ENCODE data around the gene AFDN. TPM values are rescaled to one million over a fixed set of nuclear protein-coding genes. Genes with fewer than 3 reads are reported as not detected.

Gene AFDN
- total RNA-seq, 1 donor from 2014 or later: 162 TPM

DNA sequence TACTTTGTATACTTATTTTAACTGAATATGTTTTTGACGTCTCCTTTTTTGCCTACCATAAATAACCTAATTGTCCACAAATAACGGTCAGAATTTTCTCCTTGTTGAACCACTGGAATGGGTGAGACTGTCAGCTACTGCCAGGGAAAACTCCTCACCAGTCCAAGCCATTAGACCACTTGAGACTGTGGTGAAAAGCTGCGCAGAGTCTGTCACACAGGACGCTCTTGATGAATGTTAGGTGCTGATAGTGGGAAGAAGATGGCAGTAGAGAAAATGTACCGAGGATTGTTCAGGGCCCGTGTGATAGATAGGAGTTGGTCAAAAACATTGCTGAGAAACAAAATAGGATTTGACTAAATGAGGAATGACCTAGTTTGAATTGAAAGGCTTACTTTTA, 95.1 kb downstream of the AFDN start:
- Histone ChIP-seq H3K27ac (no peak overlapping the region), H3K4me3 (no peak overlapping the region), H3K4me1 (no peaks in the 10 kb centered on the region), H3K36me3 (peaks cover 0 to 46% of the 10 kb centered on the region in 2 donors), H3K27me3 (no peaks in the 10 kb centered on the region), H3K9me3 (no peaks in the 10 kb centered on the region)
- TF ChIP-seq, protein P1, sequence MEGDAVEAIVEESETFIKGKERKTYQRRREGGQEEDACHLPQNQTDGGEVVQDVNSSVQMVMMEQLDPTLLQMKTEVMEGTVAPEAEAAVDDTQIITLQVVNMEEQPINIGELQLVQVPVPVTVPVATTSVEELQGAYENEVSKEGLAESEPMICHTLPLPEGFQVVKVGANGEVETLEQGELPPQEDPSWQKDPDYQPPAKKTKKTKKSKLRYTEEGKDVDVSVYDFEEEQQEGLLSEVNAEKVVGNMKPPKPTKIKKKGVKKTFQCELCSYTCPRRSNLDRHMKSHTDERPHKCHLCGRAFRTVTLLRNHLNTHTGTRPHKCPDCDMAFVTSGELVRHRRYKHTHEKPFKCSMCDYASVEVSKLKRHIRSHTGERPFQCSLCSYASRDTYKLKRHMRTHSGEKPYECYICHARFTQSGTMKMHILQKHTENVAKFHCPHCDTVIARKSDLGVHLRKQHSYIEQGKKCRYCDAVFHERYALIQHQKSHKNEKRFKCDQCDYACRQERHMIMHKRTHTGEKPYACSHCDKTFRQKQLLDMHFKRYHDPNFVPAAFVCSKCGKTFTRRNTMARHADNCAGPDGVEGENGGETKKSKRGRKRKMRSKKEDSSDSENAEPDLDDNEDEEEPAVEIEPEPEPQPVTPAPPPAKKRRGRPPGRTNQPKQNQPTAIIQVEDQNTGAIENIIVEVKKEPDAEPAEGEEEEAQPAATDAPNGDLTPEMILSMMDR (IDR thresholded peaks at IDR 0.05): no peak
- TF ChIP-seq POLR2A (IDR thresholded peaks at IDR 0.05): no peak
- no peak for TF ChIP-seq POLR2AphosphoS5 (IDR thresholded peaks at IDR 0.05; ENCODE audit: insufficient read depth in 1 of 2, low read depth in 1 of 2)
- intact Hi-C loops (cut with DNase I): no loop called here
- no peak for DNase-seq (ENCODE audit: extremely low spot score in 2 of 2)

DNA sequence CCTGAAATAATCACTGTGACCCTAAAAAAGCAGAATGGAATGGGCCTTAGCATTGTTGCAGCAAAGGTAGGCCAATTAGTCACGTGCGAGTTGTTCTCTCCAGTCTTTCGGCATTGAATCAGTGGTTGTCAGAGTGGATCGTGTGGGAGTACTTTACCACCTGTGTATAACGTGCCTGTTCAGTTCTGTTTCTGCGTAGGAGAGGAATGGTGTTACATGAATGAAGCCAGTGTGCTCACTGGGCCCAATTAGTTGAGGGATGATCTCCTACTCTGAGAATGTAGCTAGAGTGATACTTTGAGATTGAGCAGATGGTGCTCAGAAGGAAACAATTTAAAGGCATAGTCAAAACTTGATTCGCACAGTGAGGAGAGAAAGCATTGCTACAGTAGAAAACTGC, 98.3 kb downstream of the AFDN start:
- Histone ChIP-seq H3K27me3 (no peaks in the 10 kb centered on the region), H3K9me3 (no peaks in the 10 kb centered on the region), H3K27ac (no peak overlapping the region), H3K4me3 (no peak overlapping the region), H3K36me3 (peaks cover 0 to 28% of the 10 kb centered on the region in 2 donors), H3K4me1 (no peaks in the 10 kb centered on the region)
- TF ChIP-seq, protein P1 (IDR thresholded peaks at IDR 0.05): no peak
- no peak for TF ChIP-seq POLR2A (IDR thresholded peaks at IDR 0.05)
- no peak for TF ChIP-seq POLR2AphosphoS5 (IDR thresholded peaks at IDR 0.05; ENCODE audit: insufficient read depth in 1 of 2, low read depth in 1 of 2)
- no peak for DNase-seq (ENCODE audit: extremely low spot score in 2 of 2)
- intact Hi-C loops (cut with DNase I): no loop called here

DNA sequence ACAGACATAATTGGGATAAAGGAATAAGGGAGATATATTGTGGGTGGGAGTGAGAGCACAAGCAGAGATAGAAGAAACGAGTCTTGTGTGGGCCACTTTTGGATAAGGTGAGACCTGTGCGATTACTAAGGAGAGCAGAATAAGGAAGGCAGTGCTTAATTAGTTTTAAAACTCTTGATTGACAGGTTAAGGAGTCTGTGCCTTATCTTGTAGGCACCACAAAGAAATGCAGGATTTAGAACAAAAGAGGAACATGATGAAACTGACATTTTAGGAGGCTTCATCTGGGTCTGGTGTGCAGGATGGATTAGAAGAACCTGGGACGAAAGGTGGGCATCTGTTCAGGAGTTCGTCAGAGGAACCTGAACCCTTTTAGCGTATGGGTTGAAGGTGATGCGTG, 100.5 kb downstream of the AFDN start:
- DNase-seq (ENCODE audit: extremely low spot score in 2 of 2): no peak
- no peaks in the 10 kb centered on the region for H3K4me1 ChIP-seq
- no peaks in the 10 kb centered on the region for H3K9me3 ChIP-seq
- H3K27ac ChIP-seq: no peak overlapping the region
- TF ChIP-seq POLR2AphosphoS5 (IDR thresholded peaks at IDR 0.05; ENCODE audit: insufficient read depth in 1 of 2, low read depth in 1 of 2) (no peak), POLR2A (IDR thresholded peaks at IDR 0.05) (no peak)
- TF ChIP-seq, protein P1 (IDR thresholded peaks at IDR 0.05): no peak
- intact Hi-C loops (cut with DNase I): no loop called here
- peaks cover 0 to 26% of the 10 kb centered on the region in 2 donors for H3K36me3 ChIP-seq
- no peaks in the 10 kb centered on the region for H3K27me3 ChIP-seq
- H3K4me3 ChIP-seq: no peak overlapping the region

DNA sequence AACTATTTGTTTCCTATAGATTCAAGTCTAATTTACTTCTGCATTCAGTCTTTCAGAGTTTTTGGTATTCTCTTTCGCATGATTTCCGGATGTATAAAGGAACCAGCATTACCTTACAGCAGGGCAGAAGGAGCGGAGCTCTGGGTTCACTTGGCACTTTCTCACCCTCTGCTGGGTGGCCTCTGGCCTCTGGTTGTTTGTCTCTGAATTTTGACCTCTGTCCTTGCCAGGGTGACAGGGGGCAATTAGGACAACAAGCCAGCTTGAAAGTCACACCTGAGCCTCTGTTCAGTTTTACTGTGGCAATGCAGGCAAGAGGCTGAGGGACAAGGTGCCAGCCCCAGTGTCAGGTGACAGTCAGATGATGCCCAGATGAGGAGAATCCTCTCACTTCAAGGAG, 101.4 kb downstream of the AFDN start:
- DNase-seq (ENCODE audit: extremely low spot score in 2 of 2): no peak
- H3K4me1 ChIP-seq: no peaks in the 10 kb centered on the region
- intact Hi-C loops (cut with DNase I): no loop called here
- peaks cover 0 to 26% of the 10 kb centered on the region in 2 donors for H3K36me3 ChIP-seq
- H3K9me3 ChIP-seq: no peaks in the 10 kb centered on the region
- no peak overlapping the region for H3K27ac ChIP-seq
- TF ChIP-seq POLR2AphosphoS5 (IDR thresholded peaks at IDR 0.05; ENCODE audit: insufficient read depth in 1 of 2, low read depth in 1 of 2) (no peak), POLR2A (IDR thresholded peaks at IDR 0.05) (no peak)
- TF ChIP-seq, protein P1 (IDR thresholded peaks at IDR 0.05): no peak
- H3K4me3 ChIP-seq: no peak overlapping the region
- no peaks in the 10 kb centered on the region for H3K27me3 ChIP-seq

DNA sequence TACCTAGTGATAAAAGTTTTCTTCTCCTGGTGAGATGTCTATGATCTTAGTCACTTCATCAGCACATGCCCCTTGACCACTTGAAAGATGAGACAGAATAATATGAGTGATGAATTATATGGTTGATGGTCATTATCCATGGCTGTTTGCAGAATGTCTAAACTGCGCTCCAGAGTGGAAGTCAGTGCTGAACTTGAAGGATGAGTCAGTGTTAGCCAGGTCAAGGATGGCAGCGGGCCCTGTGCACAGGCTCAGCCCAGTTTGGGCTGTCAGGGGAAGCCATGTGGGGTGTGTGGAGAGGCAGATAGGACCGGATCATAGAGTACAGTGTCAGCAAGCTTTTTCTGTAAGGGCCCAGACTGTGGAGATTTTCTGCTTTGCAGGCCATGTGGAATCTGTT, 103.6 kb downstream of the AFDN start:
- no peak overlapping the region for H3K4me3 ChIP-seq
- H3K4me1 ChIP-seq: no peaks in the 10 kb centered on the region
- H3K27ac ChIP-seq: no peak overlapping the region
- TF ChIP-seq POLR2AphosphoS5 (IDR thresholded peaks at IDR 0.05; ENCODE audit: insufficient read depth in 1 of 2, low read depth in 1 of 2): no peak
- TF ChIP-seq, protein P1 (IDR thresholded peaks at IDR 0.05): no peak
- TF ChIP-seq POLR2A (IDR thresholded peaks at IDR 0.05): no peak
- no peaks in the 10 kb centered on the region for H3K27me3 ChIP-seq
- H3K9me3 ChIP-seq: no peaks in the 10 kb centered on the region
- DNase-seq (ENCODE audit: extremely low spot score in 2 of 2): no peak
- intact Hi-C loops (cut with DNase I): no loop called here
- H3K36me3 ChIP-seq: peaks cover 0 to 26% of the 10 kb centered on the region in 2 donors

Measured in vagina (tissue), 2 donors.